GF-D8 (cell line): ENCODE data around the gene SLC2A9.

Experiments used
- DNase-seq: peaks from one replicate; lab custom pipeline; 2025; lab: John Stamatoyannopoulos, UW

Gene SLC2A9

GRCh38 chr4:9891740-9892139 lies 129.6 kb downstream of the SLC2A9 start:
- no peak for DNase-seq

GRCh38 chr4:9891056-9891455 lies 130.2 kb downstream of the SLC2A9 start:
- DNase-seq: no peak

- DNase-seq: no peak
These were observed 132.0 kb downstream of the SLC2A9 start for GRCh38 chr4:9889306-9889705.

- no peak for DNase-seq
These were observed 135.3 kb downstream of the SLC2A9 start for GRCh38 chr4:9885958-9886357.

- DNase-seq: no peak
These were observed 140.7 kb downstream of the SLC2A9 start for GRCh38 chr4:9880406-9881197.

- DNase-seq: no peak
These were observed 144.2 kb downstream of the SLC2A9 start for GRCh38 chr4:9877123-9877522.

GRCh38 chr4:9875516-9875915 lies 145.8 kb downstream of the SLC2A9 start:
- peak; percentile 34 for DNase-seq

- DNase-seq: no peak
These were observed 146.9 kb downstream of the SLC2A9 start for GRCh38 chr4:9874385-9874784.

GRCh38 chr4:9870165-9870790 lies 151.0 kb downstream of the SLC2A9 start:
- no peak for DNase-seq

GRCh38 chr4:9867751-9868425 lies 153.4 kb downstream of the SLC2A9 start:
- no peak for DNase-seq

- DNase-seq: no peak
These were observed 154.4 kb downstream of the SLC2A9 start for GRCh38 chr4:9866931-9867330.

GRCh38 chr4:9861561-9861960 lies 159.7 kb downstream of the SLC2A9 start:
- no peak for DNase-seq

GRCh38 chr4:9859810-9860209 lies 161.5 kb downstream of the SLC2A9 start:
- no peak for DNase-seq

- DNase-seq: no peak
These were observed 171.8 kb downstream of the SLC2A9 start for GRCh38 chr4:9849538-9849920.

GRCh38 chr4:9847968-9848748 lies 173.1 kb downstream of the SLC2A9 start:
- DNase-seq: no peak

GRCh38 chr4:9845791-9846493 lies 175.4 kb downstream of the SLC2A9 start:
- DNase-seq: no peak

GRCh38 chr4:9841072-9841471 lies 180.2 kb downstream of the SLC2A9 start:
- DNase-seq: no peak

- DNase-seq: no peak
These were observed 185.9 kb downstream of the SLC2A9 start for GRCh38 chr4:9835430-9835829.

GRCh38 chr4:9833421-9833820 lies 187.9 kb downstream of the SLC2A9 start:
- DNase-seq: no peak

- DNase-seq: no peak
These were observed 188.7 kb downstream of the SLC2A9 start for GRCh38 chr4:9832640-9833039.

GRCh38 chr4:9826551-9826950 lies 194.7 kb downstream of the SLC2A9 start:
- DNase-seq: no peak

GRCh38 chr4:9825049-9825448 lies 196.2 kb downstream of the SLC2A9 start:
- no peak for DNase-seq
